Retinal pigment epithelial cell (primary cell): ENCODE measurements around the gene LACC1.
A peak's percentile ranks its signal among the peaks of the same experiment; 100 is the strongest.

Source experiments
- DNase-seq: peaks from one replicate; pipeline ENCODE4 v3.0.0-alpha.2; 2010; ENCODE audit warnings: low read depth
- H3K4me3 ChIP-seq: 2 replicates; pipeline ENCODE4 v1.5.1; 2011; ENCODE audit warnings: mild to moderate bottlenecking, low read length, control low read depth, moderate library complexity
- TF ChIP-seq, protein P1 (sequence below): conservative IDR thresholded peaks from 2 replicates; pipeline ENCODE4 v1.5.1; 2011; ENCODE audit warnings: low read depth, low read length, control low read depth, inconsistent platforms

Gene LACC1

DNA sequence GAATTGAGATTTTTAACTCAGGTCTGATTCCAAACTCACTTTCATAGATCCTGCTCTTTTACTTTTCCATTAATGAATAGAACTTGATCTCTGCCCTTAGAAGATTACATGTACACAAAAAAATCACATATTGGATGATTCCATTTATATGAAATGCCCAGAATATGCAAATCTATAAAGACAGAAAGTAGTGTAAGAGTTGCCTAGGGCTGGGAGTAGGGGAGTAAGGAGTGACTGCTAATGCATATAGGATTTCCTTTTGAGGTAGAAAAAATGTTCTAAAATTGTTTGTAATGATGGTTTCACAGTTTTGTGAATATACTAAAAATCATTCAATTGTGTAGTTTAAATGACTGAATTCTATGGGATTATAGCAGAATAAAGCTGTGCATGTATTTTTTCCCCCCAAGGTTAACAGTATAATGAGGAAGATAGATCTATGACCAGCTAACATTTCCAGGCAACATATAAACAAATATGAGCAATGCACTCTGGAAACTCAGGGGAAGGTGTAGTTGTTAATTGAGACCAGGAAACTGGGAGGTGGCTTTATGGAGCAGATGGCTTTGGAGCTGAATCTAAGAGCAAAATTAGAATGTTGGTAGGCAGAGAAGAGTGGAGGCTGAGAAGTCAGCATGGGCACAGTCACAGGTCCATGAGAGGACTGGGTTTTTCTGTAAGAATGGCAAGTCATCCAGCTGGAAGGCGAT lies 41.4 kb downstream of the LACC1 start:
- TF ChIP-seq, protein P1, sequence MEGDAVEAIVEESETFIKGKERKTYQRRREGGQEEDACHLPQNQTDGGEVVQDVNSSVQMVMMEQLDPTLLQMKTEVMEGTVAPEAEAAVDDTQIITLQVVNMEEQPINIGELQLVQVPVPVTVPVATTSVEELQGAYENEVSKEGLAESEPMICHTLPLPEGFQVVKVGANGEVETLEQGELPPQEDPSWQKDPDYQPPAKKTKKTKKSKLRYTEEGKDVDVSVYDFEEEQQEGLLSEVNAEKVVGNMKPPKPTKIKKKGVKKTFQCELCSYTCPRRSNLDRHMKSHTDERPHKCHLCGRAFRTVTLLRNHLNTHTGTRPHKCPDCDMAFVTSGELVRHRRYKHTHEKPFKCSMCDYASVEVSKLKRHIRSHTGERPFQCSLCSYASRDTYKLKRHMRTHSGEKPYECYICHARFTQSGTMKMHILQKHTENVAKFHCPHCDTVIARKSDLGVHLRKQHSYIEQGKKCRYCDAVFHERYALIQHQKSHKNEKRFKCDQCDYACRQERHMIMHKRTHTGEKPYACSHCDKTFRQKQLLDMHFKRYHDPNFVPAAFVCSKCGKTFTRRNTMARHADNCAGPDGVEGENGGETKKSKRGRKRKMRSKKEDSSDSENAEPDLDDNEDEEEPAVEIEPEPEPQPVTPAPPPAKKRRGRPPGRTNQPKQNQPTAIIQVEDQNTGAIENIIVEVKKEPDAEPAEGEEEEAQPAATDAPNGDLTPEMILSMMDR = no peak
- no peak for DNase-seq

DNA sequence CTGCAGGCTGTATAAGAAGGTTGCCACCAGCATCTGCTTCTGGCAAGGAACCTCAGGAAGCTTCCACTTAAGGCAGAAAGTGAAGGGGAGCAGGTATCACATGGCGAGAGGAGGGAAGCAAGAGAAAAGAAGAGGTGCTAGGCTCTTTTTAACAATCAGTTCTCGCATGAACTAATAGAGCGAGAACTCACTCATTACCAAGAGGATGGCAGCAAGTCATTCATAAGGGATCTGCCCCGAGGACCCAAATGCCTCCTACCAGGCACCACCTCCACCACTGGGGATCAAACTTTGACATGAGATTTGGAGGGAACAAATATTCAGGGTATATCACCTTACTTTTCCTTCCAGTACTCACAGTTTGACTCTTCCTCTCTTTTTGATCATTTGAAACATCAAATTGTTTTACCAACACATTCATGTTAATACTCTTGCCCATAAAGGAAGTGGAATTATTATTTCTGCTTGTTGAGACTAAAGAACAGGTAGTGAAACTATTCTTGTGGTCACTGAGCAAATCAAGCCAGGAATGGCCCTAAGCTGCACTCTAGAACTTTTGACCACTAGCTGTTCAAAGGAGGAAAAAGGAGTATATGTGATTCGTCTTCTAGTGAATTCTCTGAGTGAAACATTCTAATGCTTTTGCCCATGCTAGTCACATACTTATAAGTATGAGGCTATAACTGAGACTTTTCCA lies 45.0 kb downstream of the LACC1 start:
- TF ChIP-seq, protein P1 = no peak
- no peak for DNase-seq
- no peak overlapping the region for H3K4me3 ChIP-seq

More for the DNA sequence above, 41.4 kb downstream of the LACC1 start:
- no peak overlapping the region for H3K4me3 ChIP-seq

DNA sequence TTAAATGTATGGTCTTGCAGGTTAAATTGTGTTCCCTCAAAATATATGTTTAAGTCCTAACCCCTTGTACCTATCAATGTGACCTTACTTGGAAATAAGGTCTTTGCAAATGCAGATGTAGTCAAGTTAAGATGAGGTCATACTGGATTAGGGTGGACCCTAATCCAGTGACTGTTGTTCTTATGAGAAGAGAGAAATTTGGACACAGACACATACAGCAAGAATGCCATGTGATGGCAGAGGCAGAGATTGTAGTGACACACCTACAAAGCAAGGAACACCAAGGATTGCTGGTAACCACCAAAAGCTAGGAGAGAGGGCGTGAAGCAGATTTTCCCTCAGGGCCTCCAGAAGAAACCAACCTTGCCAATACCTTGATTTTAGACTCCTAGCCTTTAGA lies 50.2 kb downstream of the LACC1 start:
- DNase-seq = no peak
- TF ChIP-seq, protein P1 = no peak
- H3K4me3 ChIP-seq = no peak overlapping the region

DNA sequence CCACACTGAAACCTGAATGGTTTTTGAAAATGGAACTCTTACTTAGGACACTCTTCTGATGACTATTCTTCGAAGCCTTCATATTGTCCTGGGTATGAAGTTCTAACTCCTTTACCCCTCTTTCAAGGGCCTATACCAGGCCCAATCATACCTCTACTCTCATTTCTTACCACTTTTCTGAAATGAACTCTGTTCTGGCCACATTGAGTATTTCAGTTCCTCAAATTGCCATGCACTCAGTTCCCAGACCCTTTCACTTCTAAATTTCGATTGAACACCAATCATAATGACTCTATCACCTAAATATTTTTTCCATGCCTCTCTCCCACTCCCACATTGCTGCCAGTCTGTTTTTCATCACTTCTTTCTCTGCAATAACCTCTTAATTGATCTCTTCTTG lies 53.7 kb downstream of the LACC1 start:
- H3K4me3 ChIP-seq = no peak overlapping the region
- TF ChIP-seq, protein P1 = no peak
- DNase-seq = no peak

DNA sequence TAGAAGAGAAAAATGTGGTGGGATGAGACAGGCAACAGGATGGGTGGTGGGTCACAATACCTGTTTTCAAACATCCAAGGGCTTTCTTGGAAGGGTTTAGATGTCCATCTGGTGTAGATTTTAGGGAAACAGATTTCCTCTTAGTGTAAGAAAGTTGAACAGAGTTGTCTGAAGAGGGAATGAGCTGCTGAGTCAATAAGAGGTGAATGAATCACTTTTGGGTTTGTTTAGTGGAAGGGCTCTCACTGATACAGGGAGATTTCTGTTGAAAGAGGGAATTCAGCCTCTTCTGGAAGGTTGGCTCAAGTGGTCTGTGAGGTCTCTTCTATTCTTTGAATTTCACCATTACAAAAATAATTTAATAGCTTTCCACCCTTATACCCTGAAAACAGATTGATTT lies 54.6 kb downstream of the LACC1 start:
- DNase-seq = no peak
- H3K4me3 ChIP-seq = no peak overlapping the region
- TF ChIP-seq, protein P1 = no peak

DNA sequence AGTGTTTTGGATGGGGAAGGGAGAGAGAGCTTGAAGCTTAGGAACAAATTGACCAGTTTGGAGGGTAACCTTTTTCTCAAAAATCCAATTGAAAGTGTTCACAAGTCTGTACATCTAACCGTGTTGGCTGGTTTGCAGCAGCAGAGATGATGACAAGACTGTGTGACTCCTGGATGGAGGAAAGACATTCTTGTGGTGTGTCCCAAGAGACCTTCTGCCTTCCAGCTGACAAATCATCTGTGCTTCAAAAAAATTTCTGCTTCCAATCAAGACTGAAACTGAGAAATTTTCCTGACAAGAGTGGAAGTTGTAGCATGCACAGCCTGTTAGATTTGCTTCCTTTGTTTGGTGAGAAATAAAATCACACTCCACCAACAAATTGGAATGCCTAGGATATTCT lies 56.2 kb downstream of the LACC1 start:
- no peak for DNase-seq
- H3K4me3 ChIP-seq = no peak overlapping the region
- TF ChIP-seq, protein P1 = no peak

DNA sequence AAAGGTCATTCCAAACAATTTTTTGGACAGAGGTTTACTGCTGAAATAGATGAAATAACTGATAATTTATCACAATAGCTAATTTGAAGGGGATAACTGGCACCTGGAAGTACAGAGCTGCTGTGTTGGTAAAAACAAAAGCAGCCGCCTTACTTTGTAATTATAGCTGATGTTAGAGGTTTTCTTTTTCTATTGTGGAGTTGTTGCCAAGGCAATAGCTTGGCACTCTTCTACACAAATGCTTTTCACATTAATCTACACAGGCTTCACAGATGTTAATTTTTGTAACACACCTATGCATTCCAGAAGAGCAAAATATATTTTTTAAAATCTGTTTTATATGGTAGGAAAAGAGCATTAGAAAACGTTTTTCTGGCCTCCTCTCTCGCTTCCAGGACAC lies 56.9 kb downstream of the LACC1 start:
- TF ChIP-seq, protein P1 = no peak
- H3K4me3 ChIP-seq = no peak overlapping the region
- DNase-seq = peak; percentile 16
